Right lobe of liver (tissue), 4 donors: Measurements from ENCODE around the gene AVP.

Experiments used
- POLR2A ChIP-seq: fragments of 450-650 bp; IDR thresholded peaks from one replicate; pipeline ENCODE4 v1.6.1; 2017; ENCODE audit warnings: antibody characterized with exemption, mild to moderate bottlenecking
- TF ChIP-seq, protein P1 (sequence below), 4 donors: fragments of 200-600 bp in 3 of 4; fragments of 450-650 bp in 1 of 4; IDR thresholded peaks; one replicate each; pipeline versions ENCODE4 v1.5.1 to v1.8.0; 2016 to 2022; ENCODE audit warnings: antibody characterized with exemption in 4 of 4, mild to moderate bottlenecking in 2 of 4
- donor health status: DM: no; HTN: no; CAD: no.
- donor health status: DM: no; HTN: no; CAD: no.
- donor health status: DM: no; HTN: yes; CAD: no.

- TF ChIP-seq, protein P1, sequence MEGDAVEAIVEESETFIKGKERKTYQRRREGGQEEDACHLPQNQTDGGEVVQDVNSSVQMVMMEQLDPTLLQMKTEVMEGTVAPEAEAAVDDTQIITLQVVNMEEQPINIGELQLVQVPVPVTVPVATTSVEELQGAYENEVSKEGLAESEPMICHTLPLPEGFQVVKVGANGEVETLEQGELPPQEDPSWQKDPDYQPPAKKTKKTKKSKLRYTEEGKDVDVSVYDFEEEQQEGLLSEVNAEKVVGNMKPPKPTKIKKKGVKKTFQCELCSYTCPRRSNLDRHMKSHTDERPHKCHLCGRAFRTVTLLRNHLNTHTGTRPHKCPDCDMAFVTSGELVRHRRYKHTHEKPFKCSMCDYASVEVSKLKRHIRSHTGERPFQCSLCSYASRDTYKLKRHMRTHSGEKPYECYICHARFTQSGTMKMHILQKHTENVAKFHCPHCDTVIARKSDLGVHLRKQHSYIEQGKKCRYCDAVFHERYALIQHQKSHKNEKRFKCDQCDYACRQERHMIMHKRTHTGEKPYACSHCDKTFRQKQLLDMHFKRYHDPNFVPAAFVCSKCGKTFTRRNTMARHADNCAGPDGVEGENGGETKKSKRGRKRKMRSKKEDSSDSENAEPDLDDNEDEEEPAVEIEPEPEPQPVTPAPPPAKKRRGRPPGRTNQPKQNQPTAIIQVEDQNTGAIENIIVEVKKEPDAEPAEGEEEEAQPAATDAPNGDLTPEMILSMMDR (IDR thresholded peaks at IDR 0.05) = no peak
- no peak for TF ChIP-seq POLR2A
These were observed 13.8 kb downstream of the AVP start for GRCh38 chr20:3070725-3071124.
